Osteoblast (primary cell): ENCODE measurements around the gene RPUSD3. TPM values are rescaled to one million over a fixed set of nuclear protein-coding genes. Genes with fewer than 3 reads are reported as not detected.

Experiments
- DNase-seq: peaks from one replicate; pipeline ENCODE4 v3.0.0; 2011; ENCODE audit warnings: low spot score, mixed read lengths; ENCODE audit not compliant: insufficient read length; ENCODE audit errors: missing footprints
- H2AFZ ChIP-seq: 2 replicates; pipeline ENCODE4 v1.6.0; 2011; ENCODE audit warnings: mild to moderate bottlenecking, low read length
- H3K27ac ChIP-seq: 2 replicates; pipeline ENCODE4 v1.5.1; 2011; ENCODE audit warnings: mild to moderate bottlenecking, low read depth, low read length, moderate library complexity
- H3K27me3 ChIP-seq: 2 replicates; pipeline ENCODE4 v1.6.0; 2012; ENCODE audit warnings: mild to moderate bottlenecking, control low read depth, inconsistent platforms, low read length, moderate library complexity; ENCODE audit not compliant: insufficient read depth
- H3K36me3 ChIP-seq: 2 replicates; pipeline ENCODE4 v1.5.1; 2011; ENCODE audit warnings: mild to moderate bottlenecking, low read length, control low read depth, moderate library complexity; ENCODE audit not compliant: insufficient read depth
- H3K4me1 ChIP-seq: 2 replicates; pipeline ENCODE4 v1.5.1; 2011; ENCODE audit warnings: mild to moderate bottlenecking, low read length, control low read depth, moderate library complexity; ENCODE audit not compliant: insufficient read depth
- H3K4me2 ChIP-seq: 2 replicates; pipeline ENCODE4 v1.6.0; 2011; ENCODE audit warnings: mild to moderate bottlenecking, low read length; ENCODE audit not compliant: insufficient read depth
- H3K4me3 ChIP-seq: fragments of 200-600 bp; sonication (generic); 3 replicates; pipeline ENCODE4 v1.5.1; 2012; ENCODE audit warnings: mild to moderate bottlenecking, low read length, inconsistent platforms; ENCODE audit not compliant: insufficient read depth
- H3K79me2 ChIP-seq: 2 replicates; pipeline ENCODE4 v1.6.0; 2012; ENCODE audit warnings: mild to moderate bottlenecking, low read length, control low read depth, inconsistent platforms; ENCODE audit not compliant: insufficient read depth
- H3K9me3 ChIP-seq: 2 replicates; pipeline ENCODE4 v1.5.1; 2011; ENCODE audit warnings: low read depth, low read length, control low read depth
- H4K20me1 ChIP-seq: 2 replicates; pipeline ENCODE4 v1.6.0; 2012; ENCODE audit warnings: mild to moderate bottlenecking, low read length, control low read depth; ENCODE audit not compliant: insufficient read depth
- CTCF ChIP-seq: IDR thresholded peaks from 2 replicates; pipeline ENCODE4 v1.5.1; 2011; ENCODE audit warnings: mild to moderate bottlenecking, low read depth, low read length, moderate library complexity; ENCODE audit errors: extremely low read depth
- total RNA-seq: library from RNA; depleted of rRNA; stranded (reverse); fragments of >200 nt; gene quantifications from 2 replicates; pipeline ENCODE4 v1.2.3, GENCODE V29; 2012

RPUSD3 gene
- total RNA-seq, 1 donor: 19.2 TPM

GRCh38 chr3:9888540-9888939 is 44.7 kb upstream of the RPUSD3 start:
- DNase-seq: no peak
- Histone ChIP-seq H3K27me3 (no peaks in the 10 kb centered on the region), H3K79me2 (peaks cover 26% of the 10 kb centered on the region), H3K4me1 (peaks cover 25% of the 10 kb centered on the region), H3K9me3 (no peaks in the 10 kb centered on the region), H3K4me3 (no peak overlapping the region), H4K20me1 (peaks cover 2% of the 10 kb centered on the region), H3K36me3 (peaks cover 12% of the 10 kb centered on the region), H3K4me2 (no peak overlapping the region), H3K27ac (no peak overlapping the region), H2AFZ (no peak overlapping the region)
- TF ChIP-seq CTCF: no peak

GRCh38 chr3:9887480-9887879 is 43.7 kb upstream of the RPUSD3 start:
- Histone ChIP-seq H3K4me2 (no peak overlapping the region), H3K27me3 (no peaks in the 10 kb centered on the region), H3K9me3 (no peaks in the 10 kb centered on the region), H2AFZ (no peak overlapping the region), H3K36me3 (peaks cover 3% of the 10 kb centered on the region), H4K20me1 (no peaks in the 10 kb centered on the region), H3K79me2 (peaks cover 18% of the 10 kb centered on the region), H3K4me1 (peaks cover 21% of the 10 kb centered on the region), H3K4me3 (no peak overlapping the region), H3K27ac (no peak overlapping the region)
- no peak for TF ChIP-seq CTCF
- no peak for DNase-seq

GRCh38 chr3:9886328-9886727 is 42.5 kb upstream of the RPUSD3 start:
- no peaks in the 10 kb centered on the region for H3K36me3 ChIP-seq
- H3K79me2 ChIP-seq: peaks cover 9% of the 10 kb centered on the region
- no peak overlapping the region for H2AFZ ChIP-seq
- H3K4me3 ChIP-seq: no peak overlapping the region
- DNase-seq: no peak
- H4K20me1 ChIP-seq: no peaks in the 10 kb centered on the region
- H3K4me1 ChIP-seq: peaks cover 21% of the 10 kb centered on the region
- H3K4me2 ChIP-seq: no peak overlapping the region
- no peaks in the 10 kb centered on the region for H3K27me3 ChIP-seq
- no peaks in the 10 kb centered on the region for H3K9me3 ChIP-seq
- no peak overlapping the region for H3K27ac ChIP-seq
- no peak for TF ChIP-seq CTCF

GRCh38 chr3:9884555-9885165 is 40.9 kb upstream of the RPUSD3 start:
- Histone ChIP-seq H3K4me1 (peaks cover 12% of the 10 kb centered on the region), H2AFZ (no peak overlapping the region), H3K4me3 (no peak overlapping the region), H3K79me2 (no peaks in the 10 kb centered on the region), H4K20me1 (no peaks in the 10 kb centered on the region), H3K36me3 (no peaks in the 10 kb centered on the region), H3K27me3 (no peaks in the 10 kb centered on the region), H3K4me2 (peak overlapping the region; percentile 49), H3K27ac (peak overlapping the region; percentile 34), H3K9me3 (no peaks in the 10 kb centered on the region)
- DNase-seq: peak; percentile 96
- no peak for TF ChIP-seq CTCF
